ENCODE results near the gene VWA3B.

The VWA3B gene

GRCh38 chr2:98175811-98176210 lies 88.8 kb downstream of the VWA3B start:
- DNase-seq = no peak

- DNase-seq = no peak
Measured at GRCh38 chr2:98177286-98177685, 90.3 kb downstream of the VWA3B start.

- no peak for DNase-seq
Measured at GRCh38 chr2:98177986-98178385, 91.0 kb downstream of the VWA3B start.

GRCh38 chr2:98180456-98180855 lies 93.5 kb downstream of the VWA3B start:
- no peak for DNase-seq

- no peak for DNase-seq
Measured at GRCh38 chr2:98181346-98181745, 94.4 kb downstream of the VWA3B start.

- no peak for DNase-seq
Measured at GRCh38 chr2:98185801-98186200, 98.8 kb downstream of the VWA3B start.

GRCh38 chr2:98187194-98187593 lies 100.2 kb downstream of the VWA3B start:
- no peak for DNase-seq

- no peak for DNase-seq
Measured at GRCh38 chr2:98188351-98189046, 101.5 kb downstream of the VWA3B start.

- no peak for DNase-seq
Measured at GRCh38 chr2:98191883-98192282, 104.9 kb downstream of the VWA3B start.

GRCh38 chr2:98201576-98201975 lies 114.6 kb downstream of the VWA3B start:
- no peak for DNase-seq

GRCh38 chr2:98205889-98206288 lies 118.9 kb downstream of the VWA3B start:
- DNase-seq = no peak

- no peak for DNase-seq
Measured at GRCh38 chr2:98212092-98213000, 125.4 kb downstream of the VWA3B start.

- no peak for DNase-seq
Measured at GRCh38 chr2:98216616-98217015, 129.6 kb downstream of the VWA3B start.

GRCh38 chr2:98219152-98219551 lies 132.2 kb downstream of the VWA3B start:
- no peak for DNase-seq

GRCh38 chr2:98233941-98234340 lies 147.0 kb downstream of the VWA3B start:
- no peak for DNase-seq

GRCh38 chr2:98234776-98235175 lies 147.8 kb downstream of the VWA3B start:
- DNase-seq = no peak

- no peak for DNase-seq
Measured at GRCh38 chr2:98236935-98237334, 150.0 kb downstream of the VWA3B start.

GRCh38 chr2:98240786-98241398 lies 153.9 kb downstream of the VWA3B start:
- no peak for DNase-seq

GRCh38 chr2:98241592-98241991 lies 154.6 kb downstream of the VWA3B start:
- DNase-seq = no peak

GRCh38 chr2:98242003-98242402 lies 155.0 kb downstream of the VWA3B start:
- no peak for DNase-seq

- no peak for DNase-seq
Measured at GRCh38 chr2:98245491-98245890, 158.5 kb downstream of the VWA3B start.

GRCh38 chr2:98247383-98247782 lies 160.4 kb downstream of the VWA3B start:
- DNase-seq = no peak

- DNase-seq = no peak
Measured at GRCh38 chr2:98252038-98252773, 165.2 kb downstream of the VWA3B start.

Data from activated CD4-positive, CD25-positive, alpha-beta regulatory T cell treated with anti-CD3 and anti-CD28 coated beads, Interleukin-2, amount 50 U/mL, for 72 hours (primary cell).